Right atrium auricular region (tissue), 2 donors: Measurements from ENCODE around the gene COTL1. TPM values are rescaled to one million over a fixed set of nuclear protein-coding genes. Genes with fewer than 3 reads are reported as not detected.
"Not testable (repeated sequence)": the region's sequence is repeated elsewhere in the genome, so short reads cannot be mapped to it uniquely, and the experiment has no call there.

ENCODE experiments used
- DNase-seq: peaks from one replicate; pipeline ENCODE4 v3.0.0-alpha.2; 2019; ENCODE audit warnings: low spot score
- H3K27ac ChIP-seq, 2 donors: fragments of 200-600 bp; sonication (generic); 1 replicate in 1 of 2; 2 replicates in 1 of 2; pipeline ENCODE4 v1.5.1; 2016 to 2019
- H3K27me3 ChIP-seq, 2 donors: fragments of 200-600 bp; sonication (generic); one replicate each; pipeline versions ENCODE4 v1.5.1 to v1.6.0; 2017 to 2019
- H3K36me3 ChIP-seq: fragments of 200-600 bp; sonication (generic); one replicate; pipeline ENCODE4 v1.5.1; 2016
- H3K4me1 ChIP-seq, 2 donors: fragments of 200-600 bp; sonication (generic); one replicate each; pipeline versions ENCODE4 v1.5.1 to v1.6.0; 2017 to 2019
- H3K4me3 ChIP-seq, 2 donors: fragments of 200-600 bp; sonication (generic); 1 replicate in 1 of 2; 2 replicates in 1 of 2; pipeline ENCODE4 v1.5.1; 2017 to 2019; ENCODE audit warnings: mild to moderate bottlenecking in 1 of 2, moderate library complexity in 1 of 2
- H3K9me3 ChIP-seq, 2 donors: fragments of 200-600 bp; sonication (generic); one replicate each; pipeline ENCODE4 v1.5.1; 2019
- CTCF ChIP-seq, 2 donors: fragments of 200-600 bp; sonication (generic); IDR thresholded peaks; one replicate each; pipeline ENCODE4 v1.5.1; 2019; ENCODE audit warnings: antibody characterized with exemption in 2 of 2
- total RNA-seq, 2 donors: library from RNA; depleted of rRNA; stranded (reverse); fragments of >200 nt; gene quantifications; one replicate each; pipeline ENCODE4 v1.1.0, GENCODE V29; 2016

The COTL1 gene
- total RNA-seq, 2 donors from 2014 or later: 8.0 to 27.1 TPM

- Histone ChIP-seq H3K4me3 (peak overlapping the region in 1 of 2 donors; percentile 19), H3K27me3 (no peaks in the 10 kb centered on the region), H3K27ac (peak overlapping the region; percentile 65 to 66), H3K36me3 (no peaks in the 10 kb centered on the region), H3K9me3 (no peaks in the 10 kb centered on the region), H3K4me1 (peaks cover 0 to 37% of the 10 kb centered on the region in 2 donors)
- DNase-seq: no peak
- TF ChIP-seq CTCF (IDR thresholded peaks at IDR 0.05): no peak
These were observed 90.2 kb downstream of the COTL1 start for GRCh38 chr16:84527532-84528269.

- peak overlapping the region; percentile 65 to 66 for H3K27ac ChIP-seq
- no peak for TF ChIP-seq CTCF (IDR thresholded peaks at IDR 0.05)
- H3K9me3 ChIP-seq: no peaks in the 10 kb centered on the region
- no peaks in the 10 kb centered on the region for H3K27me3 ChIP-seq
- H3K36me3 ChIP-seq: no peaks in the 10 kb centered on the region
- H3K4me3 ChIP-seq: peak overlapping the region in 1 of 2 donors; percentile 19
- no peak for DNase-seq
- H3K4me1 ChIP-seq: peaks cover 0 to 29% of the 10 kb centered on the region in 2 donors
These were observed 90.9 kb downstream of the COTL1 start for GRCh38 chr16:84526794-84527531.

- DNase-seq, H3K36me3 ChIP-seq: not testable (repeated sequence)
These were observed 92.8 kb downstream of the COTL1 start for GRCh38 chr16:84524941-84525581.

GRCh38 chr16:84524346-84524920, 93.4 kb downstream of the COTL1 start:
- no peak for TF ChIP-seq CTCF (IDR thresholded peaks at IDR 0.05)
- Histone ChIP-seq H3K4me3 (no peak overlapping the region), H3K9me3 (no peaks in the 10 kb centered on the region), H3K27ac (no peak overlapping the region), H3K4me1 (peaks cover 0 to 22% of the 10 kb centered on the region in 2 donors), H3K36me3 (no peaks in the 10 kb centered on the region), H3K27me3 (no peaks in the 10 kb centered on the region)
- DNase-seq: no peak

More at GRCh38 chr16:84524941-84525581, 92.8 kb downstream of the COTL1 start:
- H3K4me3 ChIP-seq, H3K27me3 ChIP-seq, H3K27ac ChIP-seq, H3K9me3 ChIP-seq: not testable (repeated sequence)
- H3K4me1 ChIP-seq: peaks cover 0 to 22% of the 10 kb centered on the region in 2 donors

GRCh38 chr16:84521497-84521770, 96.4 kb downstream of the COTL1 start:
- H3K9me3 ChIP-seq: no peaks in the 10 kb centered on the region
- H3K4me3 ChIP-seq: no peak overlapping the region
- no peak for DNase-seq
- no peak for TF ChIP-seq CTCF (IDR thresholded peaks at IDR 0.05)
- no peaks in the 10 kb centered on the region for H3K36me3 ChIP-seq
- no peaks in the 10 kb centered on the region for H3K27me3 ChIP-seq
- peaks cover 0 to 2% of the 10 kb centered on the region in 2 donors for H3K4me1 ChIP-seq
- no peak overlapping the region for H3K27ac ChIP-seq
